ENCODE results near the gene TEX44.

Gene TEX44

DNA sequence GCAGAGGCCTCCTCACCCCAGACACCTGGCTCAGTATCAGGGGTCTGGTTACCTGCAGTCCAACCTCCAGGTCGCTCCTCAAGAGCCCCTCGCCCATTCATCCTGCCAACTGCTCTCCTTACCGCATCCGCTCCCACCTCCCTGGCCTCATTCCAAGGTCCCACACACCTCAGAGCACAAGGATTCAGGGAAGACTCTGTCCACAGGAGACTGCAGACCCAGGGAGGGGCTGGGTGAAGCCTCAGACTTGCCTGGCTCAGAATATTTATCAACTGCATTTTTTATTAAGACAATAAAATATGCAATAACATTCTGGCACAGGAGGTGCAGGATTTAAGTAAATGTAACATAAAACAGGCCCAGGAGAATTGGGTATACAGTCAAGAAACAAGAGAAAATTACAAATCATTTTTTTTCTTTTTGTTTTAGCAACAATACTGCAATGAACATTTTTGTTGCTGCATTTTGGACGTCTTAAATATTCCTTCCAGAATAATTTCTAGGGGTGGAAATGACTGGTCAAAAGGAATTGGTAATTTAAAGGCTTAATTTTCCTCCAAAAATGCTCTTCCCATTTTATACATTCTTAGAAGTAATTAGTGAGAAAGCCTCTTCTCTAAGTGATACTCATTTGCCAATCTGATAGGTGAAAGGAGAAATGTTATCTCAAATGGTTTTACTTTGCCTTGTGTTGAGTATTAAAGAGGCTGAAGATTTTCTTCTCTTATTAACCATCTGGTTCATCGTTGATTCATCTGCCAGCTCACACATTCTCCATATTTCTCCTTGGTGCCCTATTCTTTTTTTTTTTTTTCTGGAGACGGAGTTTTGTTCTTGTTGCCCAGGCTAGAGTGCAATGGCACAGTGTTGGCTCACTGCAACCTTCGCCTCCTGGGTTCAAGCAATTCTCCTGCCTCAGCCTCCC is 42.5 kb downstream of the TEX44 start:
- DNase-seq: peak; percentile 24

DNA sequence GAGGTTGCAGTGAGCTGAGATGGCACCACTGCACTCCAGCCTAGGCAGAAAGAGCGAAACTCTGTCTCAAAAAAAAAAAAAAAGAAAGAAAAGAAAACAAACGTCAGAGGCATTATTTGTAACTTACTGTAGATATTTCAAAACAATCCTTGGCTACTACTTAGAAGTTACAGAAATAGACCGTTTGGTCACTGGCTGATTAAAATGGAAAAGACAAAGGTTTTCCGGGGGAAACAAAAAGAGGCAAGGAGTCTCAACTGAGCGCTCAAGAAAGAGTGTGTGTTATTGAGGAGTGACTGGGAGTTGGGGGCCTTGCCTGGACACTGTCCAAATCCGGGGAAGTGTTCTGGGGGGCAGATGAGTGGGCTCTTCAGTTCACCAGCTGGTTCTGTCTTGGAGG is 47.6 kb downstream of the TEX44 start:
- DNase-seq: no peak

DNA sequence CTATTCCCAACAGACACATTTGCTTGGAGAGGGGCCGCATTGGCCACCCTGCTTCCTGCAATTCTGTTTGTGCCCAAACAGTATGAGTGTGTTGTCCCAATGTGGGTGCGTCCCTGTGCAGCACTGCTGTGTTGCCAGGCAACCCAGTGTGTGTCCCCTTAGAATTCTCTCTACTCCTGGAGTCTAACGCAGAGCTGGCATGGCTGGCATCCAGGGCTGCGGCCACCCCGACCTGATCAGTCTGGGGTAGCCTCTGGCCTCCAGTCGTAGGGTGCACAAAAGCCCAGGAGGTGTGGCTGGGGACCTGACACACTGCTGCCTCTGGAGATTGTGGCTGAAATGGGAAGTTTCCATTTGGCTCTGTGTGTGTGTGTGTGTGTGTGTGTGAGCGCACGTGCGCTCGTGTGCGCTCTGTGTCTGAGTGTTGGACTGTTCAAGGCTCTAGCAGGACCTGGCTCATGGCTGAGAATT is 48.0 kb downstream of the TEX44 start:
- no peak for DNase-seq

DNA sequence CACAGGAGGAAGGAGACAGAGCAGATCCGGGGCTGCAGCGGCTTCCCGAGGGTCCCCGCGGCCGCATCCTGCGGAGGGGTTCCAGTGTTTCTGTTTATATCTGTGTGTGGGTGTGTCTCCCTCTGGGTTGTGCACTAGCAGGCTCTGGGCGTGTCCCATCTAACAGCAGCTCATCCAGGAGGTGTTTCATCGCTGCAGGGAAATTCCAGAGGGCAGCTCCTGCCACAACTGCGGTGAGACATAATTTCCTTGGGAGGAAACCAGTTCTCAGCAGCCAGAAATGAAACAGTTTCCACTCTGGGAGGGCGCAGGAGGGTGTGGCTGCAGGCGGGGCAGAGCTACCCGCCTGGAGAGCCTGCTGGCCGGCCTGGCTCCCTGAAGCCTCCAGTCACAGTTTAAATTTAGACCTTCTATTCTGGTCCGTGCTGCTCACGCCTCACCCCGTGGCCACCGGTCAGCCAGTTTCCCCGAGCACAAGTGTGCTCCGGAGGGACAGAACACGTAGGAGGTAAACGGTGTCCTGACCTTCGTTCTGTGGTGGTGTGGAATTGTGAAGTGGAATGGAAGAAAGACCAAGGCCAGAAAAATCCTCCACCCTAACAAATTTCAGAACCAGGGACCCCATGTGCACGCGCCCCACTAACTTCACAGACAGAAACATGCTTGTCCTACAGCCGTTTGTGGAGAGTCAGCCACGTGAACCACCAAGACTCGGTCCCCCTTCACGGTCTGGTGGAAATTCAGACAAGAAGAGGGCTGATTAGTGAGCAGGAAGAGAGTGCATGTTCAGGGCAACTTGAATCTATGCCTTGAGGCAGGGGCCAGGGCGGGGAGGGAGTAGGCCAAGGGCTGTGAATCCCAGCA is 50.2 kb downstream of the TEX44 start:
- DNase-seq: peak; percentile 97

DNA sequence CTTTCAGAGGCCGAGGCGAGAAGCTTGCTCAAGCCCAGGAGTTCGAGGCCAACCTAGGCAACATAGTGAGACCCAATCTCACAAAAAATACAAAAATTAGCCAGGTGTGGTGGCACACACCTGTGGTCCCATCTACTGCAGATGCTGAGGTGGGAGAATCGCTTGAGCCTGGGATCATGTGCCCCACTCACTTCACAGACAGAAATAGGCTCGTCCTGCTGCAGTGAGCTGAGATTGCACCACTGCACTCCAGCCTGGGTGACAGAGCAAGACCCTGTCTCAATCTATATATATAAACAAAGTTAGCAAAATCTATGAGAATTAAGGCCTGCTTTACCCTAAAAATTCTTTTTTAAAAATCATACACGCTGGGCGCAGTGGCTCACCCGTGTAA is 50.8 kb downstream of the TEX44 start:
- DNase-seq: no peak
